Renal pelvis (tissue), 4 donors: Measurements from ENCODE around the gene TCAP. TPM values are rescaled to one million over a fixed set of nuclear protein-coding genes. Genes with fewer than 3 reads are reported as not detected.

ENCODE experiments used
- DNase-seq: peaks from one replicate; pipeline ENCODE4 v3.0.0-alpha.2; 2013
- polyA plus RNA-seq, 3 donors: library from polyadenylated mRNA; unstranded; fragments of 120-200 nt; gene quantifications; one replicate each; pipeline ENCODE4 v1.2.1, GENCODE V29; 2013; ENCODE audit not compliant: insufficient read length in 3 of 3

TCAP gene
- polyA plus RNA-seq, 3 donors = 1.5 to 2.0 (median 1.9) TPM

DNA sequence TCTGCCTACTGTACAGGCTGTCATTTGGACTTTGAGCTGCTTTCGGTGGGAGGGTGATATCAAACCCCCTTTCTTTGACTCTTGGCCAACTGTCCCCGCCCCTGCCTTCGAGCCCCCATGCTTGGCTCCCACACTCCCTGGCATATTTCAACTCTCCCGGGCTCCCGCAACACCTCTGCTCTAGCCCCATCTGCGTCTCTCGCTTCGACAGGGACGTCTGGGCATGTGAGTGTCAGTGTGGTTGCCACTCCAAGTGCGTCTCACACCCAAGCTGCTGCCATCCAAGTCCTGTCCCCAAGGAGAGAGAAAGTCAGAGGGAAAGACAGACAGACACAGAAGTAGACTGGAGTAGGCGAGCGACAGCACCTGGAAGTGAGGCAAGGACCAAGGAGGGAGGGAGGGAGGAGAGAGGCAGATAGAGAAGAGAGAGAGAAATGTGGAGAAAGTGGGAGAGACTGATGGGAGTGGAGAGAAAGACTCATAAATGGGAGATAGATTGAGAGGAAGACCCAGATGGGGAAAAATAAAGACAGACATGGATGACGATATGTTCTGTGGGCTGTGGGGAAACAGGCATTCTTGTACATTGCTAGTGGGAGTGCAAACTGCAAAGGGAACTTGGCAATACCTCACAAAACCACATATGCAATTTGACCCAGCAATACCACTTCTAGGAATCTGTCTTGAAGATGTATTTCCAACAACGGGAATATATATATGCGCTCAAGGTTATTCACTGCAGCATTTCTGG, 16.4 kb upstream of the TCAP start:
- DNase-seq = no peak

DNA sequence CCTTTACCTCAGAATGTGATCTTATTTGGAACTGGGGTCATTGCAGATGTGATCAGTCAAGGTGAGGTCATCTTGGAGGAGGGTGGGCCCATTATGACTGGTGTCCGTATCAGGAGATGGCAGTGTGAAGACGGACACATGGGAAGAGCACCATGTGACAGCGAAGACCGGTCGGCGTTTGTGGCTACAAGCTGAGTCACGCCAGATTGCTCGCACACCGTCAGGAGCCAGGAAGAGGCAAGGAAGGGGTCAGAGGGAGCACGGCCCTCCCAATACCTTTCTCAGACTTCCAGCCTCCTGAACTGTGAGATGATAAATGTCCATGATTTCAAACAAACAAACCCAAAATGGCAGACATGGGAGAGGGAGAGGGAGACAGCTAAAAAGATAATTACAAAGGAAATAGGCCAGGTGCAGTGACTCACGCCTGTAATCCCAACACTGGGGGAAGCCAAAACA, 15.0 kb upstream of the TCAP start:
- no peak for DNase-seq

DNA sequence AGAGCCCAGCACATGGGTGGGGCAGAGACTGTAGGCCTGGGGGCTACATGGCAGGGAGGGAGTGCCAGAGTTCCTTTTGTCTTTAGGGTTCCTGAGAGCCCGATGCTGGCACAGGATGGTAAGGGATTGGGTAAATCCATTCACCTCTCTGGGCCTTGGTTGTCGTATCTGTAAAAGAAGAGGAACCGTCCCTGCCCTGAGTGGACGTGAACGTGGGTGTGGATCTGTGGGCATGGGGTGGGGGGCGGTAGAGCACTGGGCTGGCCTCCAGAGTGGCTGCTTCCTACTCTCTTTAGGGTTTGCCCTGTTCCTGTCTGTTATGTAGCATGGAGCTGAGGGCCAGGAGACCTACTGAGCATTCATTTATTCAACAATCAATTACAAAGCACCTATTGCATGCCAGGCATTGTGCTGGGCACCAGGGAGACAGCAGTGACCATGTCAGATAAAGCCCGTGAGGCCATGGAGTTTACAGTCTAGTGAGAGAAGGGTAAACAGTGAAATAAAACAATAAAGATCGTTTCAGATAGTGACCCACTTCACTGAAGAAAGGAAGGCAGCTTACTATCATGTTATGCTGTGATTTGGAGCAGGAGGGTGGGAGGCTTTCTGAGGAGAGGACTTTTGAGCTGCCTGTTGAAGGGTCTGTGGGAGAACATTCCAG, 13.1 kb upstream of the TCAP start:
- no peak for DNase-seq

DNA sequence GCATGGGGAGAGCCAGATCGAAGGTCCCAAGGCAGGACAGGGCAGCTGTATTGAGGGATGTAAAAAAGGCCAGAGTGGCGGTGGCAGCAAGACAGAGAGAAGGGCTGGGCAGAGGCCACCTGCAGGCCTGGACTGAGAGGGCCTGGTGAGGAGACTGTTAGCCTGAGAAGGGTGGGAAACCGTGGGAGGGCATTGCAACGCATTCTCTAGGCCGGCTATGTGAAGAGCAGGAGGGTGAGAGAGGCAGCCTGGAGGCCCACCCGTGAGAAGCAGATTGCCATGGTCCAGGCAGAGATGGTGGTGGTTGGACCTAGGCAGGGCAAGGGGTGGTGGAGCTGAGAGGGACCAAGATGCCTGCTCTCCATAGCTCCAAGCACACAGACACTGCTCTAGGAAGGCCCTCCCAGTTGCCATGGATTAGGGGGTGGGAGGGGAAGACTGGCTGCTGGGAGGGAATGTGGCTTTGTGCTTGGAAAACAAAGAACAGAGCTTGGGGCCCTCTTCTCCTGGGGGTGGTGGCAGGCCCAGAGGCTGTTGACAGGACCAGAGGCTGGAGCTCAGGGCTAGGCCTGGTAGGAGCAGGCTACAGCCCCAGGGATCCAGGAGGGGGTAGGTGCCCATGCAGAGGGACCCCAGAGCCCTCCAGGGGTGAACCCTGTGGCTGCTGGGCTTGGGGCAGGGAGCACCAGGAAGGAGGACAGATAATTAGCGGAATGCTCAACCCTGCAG, 12.4 kb upstream of the TCAP start:
- no peak for DNase-seq

DNA sequence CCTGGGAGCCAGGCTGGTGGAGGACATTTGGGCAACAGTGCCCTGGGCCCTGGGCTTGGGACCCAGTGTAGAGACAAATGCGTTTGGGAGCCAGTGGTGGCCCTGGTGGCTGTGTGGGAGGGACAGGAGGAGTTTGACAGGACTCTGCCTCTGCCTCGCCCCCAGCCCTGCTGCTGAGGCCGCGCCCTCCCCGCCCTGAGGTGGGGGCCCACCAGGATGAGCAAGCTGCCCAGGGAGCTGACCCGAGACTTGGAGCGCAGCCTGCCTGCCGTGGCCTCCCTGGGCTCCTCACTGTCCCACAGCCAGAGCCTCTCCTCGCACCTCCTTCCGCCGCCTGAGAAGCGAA, 11.9 kb upstream of the TCAP start:
- no peak for DNase-seq

DNA sequence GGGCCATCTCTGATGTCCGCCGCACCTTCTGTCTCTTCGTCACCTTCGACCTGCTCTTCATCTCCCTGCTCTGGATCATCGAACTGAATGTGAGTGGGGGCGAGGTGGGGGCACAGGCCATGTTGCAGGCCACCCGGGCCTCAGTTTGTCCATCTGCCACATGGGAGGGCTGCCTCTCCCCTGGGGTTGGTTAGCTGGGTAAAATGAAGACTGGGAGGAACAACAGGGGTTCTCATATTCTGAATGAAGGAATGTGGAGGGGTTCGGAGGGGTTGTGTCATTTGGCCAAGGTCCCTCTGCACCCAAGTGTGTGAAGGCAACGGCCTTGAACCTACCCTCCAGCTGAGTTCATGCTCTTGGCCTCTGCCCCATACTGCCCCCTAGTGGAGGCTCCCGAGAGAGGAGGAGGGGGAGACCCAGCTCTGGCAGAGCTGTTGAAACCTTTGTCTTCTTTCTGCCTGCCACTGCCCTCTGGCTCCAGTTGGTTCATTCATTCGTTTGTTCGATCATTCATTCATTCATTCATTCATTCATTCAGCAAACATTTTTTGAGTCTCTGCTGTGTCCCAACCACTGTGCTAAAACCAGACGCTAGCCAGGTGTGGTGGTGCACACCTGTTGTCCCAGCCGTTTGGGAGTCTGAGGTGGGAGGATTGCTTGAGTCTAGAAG, 11.4 kb upstream of the TCAP start:
- peak; percentile 42 for DNase-seq

DNA sequence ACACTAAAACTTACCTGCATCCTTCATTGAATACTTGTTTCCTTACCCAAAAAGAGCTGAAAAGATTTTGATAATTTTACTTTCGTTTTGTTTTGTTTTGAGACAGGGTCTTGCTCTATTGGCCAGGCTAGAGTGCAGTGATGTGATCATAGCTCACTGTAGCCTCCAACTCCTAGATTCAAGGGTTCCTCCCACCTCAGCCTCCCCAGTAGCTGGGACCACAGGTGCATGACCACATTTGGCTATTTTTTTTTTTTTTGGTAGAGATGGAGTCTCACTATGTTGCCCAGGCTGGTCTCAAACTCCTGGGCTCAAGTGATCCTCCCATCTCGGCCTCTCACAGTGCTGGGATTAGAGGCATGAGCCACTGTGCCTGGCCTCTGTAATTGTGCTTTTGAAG, 10.0 kb upstream of the TCAP start:
- DNase-seq = no peak

DNA sequence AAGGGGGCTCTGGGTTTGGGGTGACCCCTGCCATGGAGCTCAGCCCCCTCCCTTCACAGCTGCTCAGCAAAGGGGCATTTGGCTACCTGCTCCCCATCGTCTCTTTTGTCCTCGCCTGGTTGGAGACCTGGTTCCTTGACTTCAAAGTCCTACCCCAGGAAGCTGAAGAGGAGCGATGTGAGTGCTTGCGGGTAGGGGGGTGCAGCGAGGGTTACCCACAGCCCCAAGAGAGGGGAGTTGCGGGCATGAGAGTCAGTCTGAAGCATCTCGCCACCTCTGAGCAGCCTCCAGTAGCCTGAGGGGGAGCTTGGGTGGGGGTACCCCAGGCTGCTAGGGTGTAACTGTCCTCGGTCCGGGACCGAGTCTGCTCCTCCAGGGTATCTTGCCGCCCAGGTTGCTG, 6.8 kb upstream of the TCAP start:
- DNase-seq = no peak

DNA sequence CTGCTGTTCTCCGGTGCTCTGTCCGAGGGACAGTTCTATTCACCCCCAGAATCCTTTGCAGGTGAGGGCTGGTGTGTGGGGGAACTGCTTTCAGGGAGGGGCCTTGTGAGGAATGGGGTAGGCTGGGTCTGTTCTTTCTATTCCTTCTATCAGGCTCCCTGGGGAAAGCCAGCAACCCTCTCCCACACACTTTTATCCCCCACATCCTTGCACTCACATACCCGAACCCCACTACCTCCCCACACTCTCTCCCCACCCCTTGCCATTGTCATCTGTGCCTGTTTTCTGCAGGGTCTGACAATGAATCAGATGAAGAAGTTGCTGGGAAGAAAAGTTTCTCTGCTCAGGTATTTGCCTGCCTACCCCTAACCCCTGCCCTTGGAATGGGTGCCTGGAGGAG, 6.4 kb upstream of the TCAP start:
- DNase-seq = no peak

DNA sequence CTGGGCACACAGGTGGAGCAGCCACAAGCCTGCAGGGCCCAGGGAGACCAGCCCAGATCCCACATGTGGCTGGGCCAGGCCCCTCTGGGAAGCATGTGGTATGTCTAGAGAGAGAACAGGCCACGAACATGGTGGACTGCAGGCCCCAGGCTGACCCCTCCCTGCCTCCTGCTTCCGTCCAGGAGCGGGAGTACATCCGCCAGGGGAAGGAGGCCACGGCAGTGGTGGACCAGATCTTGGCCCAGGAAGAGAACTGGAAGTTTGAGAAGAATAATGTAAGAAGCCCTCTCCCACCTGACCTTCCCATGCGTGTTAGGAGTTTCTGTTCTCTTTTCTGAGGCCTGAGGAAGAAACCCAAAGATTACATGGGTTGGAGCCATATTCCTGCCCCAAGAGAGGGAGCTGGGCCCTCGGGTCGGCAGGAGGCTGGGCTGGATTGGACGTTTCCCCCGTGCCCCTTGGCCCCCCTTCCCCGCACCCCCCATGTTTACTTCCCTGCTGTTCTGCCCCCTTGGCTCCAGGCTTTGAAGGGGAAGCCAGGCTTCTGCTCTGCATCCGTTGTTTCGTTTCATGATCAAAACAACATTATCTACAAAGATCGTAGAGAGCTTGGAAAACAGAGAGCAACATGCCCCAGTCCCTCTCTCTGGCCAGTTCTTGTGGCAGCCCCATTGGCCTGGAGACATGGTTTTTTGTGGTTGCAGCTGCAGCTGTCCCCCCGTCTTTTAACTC, 5.7 kb upstream of the TCAP start:
- DNase-seq = no peak

DNA sequence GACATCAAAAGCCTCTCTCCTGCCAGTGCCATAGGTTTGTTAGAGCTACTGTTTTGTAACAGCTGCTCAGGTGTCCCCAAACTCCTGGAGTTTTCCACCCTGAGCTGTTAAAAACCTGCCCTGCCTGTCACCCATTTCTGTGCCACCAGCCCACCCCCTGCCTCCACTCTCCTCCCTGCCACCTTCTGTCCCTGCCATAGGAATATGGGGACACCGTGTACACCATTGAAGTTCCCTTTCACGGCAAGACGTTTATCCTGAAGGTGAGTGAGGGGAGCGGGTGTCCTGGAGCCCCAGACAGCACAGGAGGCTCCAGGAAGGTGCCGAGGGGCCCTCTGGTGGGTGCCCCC, 5.2 kb upstream of the TCAP start:
- no peak for DNase-seq

DNA sequence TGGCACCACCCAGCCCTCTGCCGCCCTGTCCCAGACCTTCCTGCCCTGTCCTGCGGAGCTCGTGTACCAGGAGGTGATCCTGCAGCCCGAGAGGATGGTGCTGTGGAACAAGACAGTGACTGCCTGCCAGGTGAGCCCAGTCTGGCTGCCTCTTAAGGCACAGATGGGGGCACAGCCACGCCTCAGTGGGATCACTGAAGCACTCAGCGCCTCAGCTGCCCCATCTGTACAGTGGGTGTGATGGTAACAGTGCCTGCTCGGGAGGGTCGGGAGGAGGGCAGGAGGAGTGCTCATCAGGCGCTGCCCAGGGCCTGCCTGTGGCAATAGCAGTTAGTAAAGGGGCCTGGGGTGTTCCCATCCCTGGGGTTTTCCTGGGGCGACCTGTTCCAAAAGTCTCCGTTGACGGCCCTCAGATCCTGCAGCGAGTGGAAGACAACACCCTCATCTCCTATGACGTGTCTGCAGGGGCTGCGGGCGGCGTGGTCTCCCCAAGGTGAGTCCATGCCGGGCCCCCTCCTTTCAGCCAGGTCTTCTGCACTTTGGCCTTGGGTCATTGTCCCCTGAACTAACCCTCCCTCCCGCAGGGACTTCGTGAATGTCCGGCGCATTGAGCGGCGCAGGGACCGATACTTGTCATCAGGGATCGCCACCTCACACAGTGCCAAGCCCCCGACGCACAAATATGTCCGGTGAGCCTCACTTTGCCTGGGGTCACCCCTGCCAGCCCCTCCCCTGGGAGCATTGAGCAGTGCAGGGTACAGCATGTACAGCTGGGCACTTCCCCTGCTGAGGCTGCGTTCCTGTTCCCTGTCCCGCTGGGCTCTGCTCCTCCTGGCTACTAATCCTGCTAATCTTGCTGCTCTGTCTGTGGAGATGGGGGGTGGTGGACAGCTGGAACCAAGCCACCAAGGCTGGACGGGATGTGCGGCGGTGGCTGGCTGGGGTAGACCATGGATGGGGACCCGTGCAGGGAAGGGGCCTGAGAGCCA, 4.5 kb upstream of the TCAP start:
- no peak for DNase-seq

DNA sequence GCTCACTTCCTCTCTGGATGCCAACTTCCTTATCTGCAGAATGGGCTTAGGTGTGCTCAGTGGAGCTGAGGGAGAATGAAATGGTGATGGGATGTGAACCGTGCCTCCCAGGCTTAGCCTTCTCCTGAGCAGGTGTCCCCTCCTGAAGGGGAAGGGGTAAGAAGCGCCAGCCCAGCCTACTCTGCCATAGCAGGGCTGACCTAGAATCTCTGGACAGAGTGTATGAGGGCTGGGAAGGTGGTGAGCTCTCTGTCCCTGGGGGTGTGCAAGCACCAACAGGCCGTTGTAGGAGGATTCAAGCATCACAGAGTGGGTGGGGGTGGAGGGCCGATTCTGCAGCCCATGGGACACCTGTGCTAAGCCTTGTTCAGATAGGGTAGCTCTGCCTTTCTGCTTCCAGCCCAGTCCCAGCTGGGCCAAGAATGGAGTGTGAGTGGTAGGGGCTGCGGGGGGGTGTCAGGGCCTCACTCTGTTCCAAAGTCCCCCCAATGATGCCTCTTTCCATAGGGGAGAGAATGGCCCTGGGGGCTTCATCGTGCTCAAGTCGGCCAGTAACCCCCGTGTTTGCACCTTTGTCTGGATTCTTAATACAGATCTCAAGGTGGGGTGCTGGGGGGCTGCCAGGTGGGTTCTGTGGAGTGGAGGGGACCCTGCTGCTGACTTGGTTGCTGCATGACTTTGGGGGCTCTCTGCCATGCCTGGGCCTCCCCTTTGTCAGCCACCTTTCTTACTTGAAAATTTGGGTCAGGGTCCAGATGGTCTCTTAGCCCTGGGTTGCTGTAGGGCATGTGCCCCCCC, 3.2 kb upstream of the TCAP start:
- no peak for DNase-seq

DNA sequence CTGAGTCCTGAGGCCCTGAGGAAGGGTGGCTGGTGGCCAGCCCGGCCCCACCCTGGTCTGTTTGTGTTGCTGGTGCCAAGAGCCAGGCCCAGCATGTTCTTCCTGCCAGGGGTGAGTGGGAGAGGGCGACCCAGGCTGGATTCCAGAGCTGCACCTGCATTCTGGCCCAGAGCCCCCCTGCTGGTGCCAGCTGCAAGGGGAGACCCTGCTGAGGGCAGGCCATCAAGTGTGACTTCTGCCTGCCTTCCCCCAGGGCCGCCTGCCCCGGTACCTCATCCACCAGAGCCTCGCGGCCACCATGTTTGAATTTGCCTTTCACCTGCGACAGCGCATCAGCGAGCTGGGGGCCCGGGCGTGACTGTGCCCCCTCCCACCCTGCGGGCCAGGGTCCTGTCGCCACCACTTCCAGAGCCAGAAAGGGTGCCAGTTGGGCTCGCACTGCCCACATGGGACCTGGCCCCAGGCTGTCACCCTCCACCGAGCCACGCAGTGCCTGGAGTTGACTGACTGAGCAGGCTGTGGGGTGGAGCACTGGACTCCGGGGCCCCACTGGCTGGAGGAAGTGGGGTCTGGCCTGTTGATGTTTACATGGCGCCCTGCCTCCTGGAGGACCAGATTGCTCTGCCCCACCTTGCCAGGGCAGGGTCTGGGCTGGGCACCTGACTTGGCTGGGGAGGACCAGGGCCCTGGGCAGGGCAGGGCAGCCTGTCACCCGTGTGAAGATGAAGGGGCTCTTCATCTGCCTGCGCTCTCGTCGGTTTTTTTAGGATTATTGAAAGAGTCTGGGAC, 2.4 kb upstream of the TCAP start:
- DNase-seq = no peak

DNA sequence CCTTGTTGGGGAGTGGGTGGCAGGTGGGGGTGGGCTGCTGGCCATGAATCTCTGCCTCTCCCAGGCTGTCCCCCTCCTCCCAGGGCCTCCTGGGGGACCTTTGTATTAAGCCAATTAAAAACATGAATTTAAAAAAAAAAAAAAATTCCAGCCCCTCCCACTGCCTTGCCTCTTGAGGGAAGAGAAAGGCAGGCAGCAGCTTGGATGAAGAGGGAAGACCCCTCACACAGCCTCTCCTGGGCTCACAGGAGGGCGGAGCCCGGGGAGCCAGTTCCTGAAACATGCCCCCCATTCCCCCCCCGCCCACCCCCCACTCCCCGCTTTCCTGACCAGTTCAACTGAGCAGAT, 1.8 kb upstream of the TCAP start:
- DNase-seq = no peak

DNA sequence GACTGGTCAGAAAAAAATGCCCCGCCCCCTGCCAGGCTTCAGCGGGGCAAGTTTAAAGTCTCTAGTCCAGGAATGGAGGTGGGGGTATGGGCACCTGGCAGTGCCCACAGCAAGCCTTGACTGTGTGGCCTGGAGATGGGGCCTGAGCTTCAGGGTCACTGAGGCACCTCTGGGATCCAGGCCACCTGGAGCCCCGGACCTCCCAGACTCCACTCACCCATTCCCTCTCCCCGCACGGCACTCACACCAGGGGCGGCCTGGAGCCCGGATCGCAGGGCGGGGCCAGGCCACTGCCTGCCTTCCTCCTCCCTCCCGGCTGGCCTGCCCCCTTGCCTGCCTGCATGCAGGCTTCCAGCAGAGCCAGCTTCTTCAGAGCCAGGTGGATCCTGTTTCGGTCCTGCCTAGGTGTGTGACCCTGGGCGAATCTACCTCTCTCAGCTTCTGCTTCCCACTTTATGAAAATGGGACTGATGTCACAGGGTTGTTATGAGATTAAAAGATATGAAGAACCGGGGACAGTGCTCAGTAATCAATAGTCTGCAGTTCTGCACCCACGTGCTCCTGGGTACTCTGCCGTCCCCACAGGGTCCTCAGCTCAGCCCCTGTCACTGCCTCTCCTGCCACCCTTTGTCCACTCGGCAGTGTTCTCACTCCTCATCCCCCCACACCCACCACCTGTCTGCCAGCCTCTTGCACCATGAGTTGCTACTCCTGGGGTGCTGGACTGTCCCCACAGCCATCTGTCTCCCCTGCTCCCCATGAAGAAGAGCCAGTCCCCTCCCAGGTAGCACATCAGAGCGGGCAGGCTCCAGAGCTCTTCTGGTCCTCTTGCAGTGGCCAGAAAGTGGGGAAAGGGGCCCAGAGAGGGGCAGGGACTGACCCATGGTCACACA, 1.2 kb upstream of the TCAP start:
- no peak for DNase-seq

DNA sequence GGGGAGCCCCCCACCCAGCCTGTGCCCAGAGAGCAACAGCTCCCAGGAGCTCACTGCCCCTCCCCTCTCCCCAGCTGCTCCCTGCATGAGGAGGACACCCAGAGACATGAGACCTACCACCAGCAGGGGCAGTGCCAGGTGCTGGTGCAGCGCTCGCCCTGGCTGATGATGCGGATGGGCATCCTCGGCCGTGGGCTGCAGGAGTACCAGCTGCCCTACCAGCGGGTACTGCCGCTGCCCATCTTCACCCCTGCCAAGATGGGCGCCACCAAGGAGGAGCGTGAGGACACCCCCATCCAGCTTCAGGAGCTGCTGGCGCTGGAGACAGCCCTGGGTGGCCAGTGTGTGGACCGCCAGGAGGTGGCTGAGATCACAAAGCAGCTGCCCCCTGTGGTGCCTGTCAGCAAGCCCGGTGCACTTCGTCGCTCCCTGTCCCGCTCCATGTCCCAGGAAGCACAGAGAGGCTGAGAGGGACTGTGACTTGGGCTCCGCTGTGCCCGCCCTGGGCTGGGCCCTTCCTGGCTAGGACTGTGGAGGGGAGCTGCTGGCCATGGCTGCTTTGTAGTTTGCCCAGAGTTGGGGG, 584 bp downstream of the TCAP start:
- DNase-seq = no peak

DNA sequence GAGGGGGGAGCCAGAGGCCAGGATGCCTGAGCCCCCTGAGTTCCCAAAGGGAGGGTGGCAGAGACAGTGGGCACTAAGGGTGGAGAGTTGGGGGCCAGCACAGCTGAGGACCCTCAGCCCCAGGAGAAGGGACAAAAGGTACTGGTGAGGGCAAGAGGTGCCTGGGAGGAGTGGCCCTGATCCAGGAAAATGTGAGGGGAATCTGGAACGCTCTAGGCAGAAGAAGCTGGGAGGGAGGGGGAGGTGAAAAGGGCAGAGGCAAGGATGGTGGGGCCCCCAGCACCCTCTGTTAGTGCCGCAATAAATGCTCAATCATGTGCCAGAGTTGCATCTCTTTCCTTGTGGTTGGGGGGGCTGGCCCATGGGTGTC, 1.1 kb downstream of the TCAP start:
- DNase-seq = no peak
